WERI-Rb-1 (cell line): ENCODE results near the gene ZNF124.

Experiments
- DNase-seq: peaks from one replicate; pipeline ENCODE4 v3.0.0-alpha.2; 2020
- H3K27ac ChIP-seq: fragments of 250-450 bp; sonication (Bioruptor Pico); 2 replicates; pipeline ENCODE4 v1.5.1; 2020; ENCODE audit warnings: mild to moderate bottlenecking, moderate library complexity
- H3K27me3 ChIP-seq: fragments of 250-450 bp; sonication (Bioruptor Pico); 2 replicates; pipeline ENCODE4 v1.5.1; 2021; ENCODE audit warnings: mild to moderate bottlenecking, low read depth, moderate library complexity; ENCODE audit not compliant: insufficient read depth, severe bottlenecking
- H3K36me3 ChIP-seq: fragments of 250-450 bp; sonication (Bioruptor Pico); 2 replicates; pipeline ENCODE4 v1.5.1; 2020; ENCODE audit warnings: mild to moderate bottlenecking, moderate library complexity
- H3K4me3 ChIP-seq: 2 replicates; pipeline ENCODE4 v1.5.1; 2011; ENCODE audit warnings: low read depth, mild to moderate bottlenecking, control low read depth, low read length
- H3K9me3 ChIP-seq: fragments of 250-450 bp; sonication (Bioruptor Pico); 2 replicates; pipeline ENCODE4 v1.5.1; 2021; ENCODE audit warnings: mild to moderate bottlenecking, moderate library complexity; ENCODE audit not compliant: severe bottlenecking
- CTCF ChIP-seq: IDR thresholded peaks from 2 replicates; pipeline ENCODE4 v1.5.1; 2011; ENCODE audit warnings: low read depth, mild to moderate bottlenecking, control low read depth, inconsistent platforms, low read length

ZNF124 gene

GRCh38 chr1:247119600-247120407 lies 52.0 kb downstream of the ZNF124 start:
- Histone ChIP-seq H3K4me3 (no peak overlapping the region), H3K27me3 (no peaks in the 10 kb centered on the region), H3K9me3 (peaks cover 2% of the 10 kb centered on the region), H3K27ac (no peak overlapping the region), H3K36me3 (no peaks in the 10 kb centered on the region; the same call in 1 of the 2 replicates)
- no peak for TF ChIP-seq CTCF
- DNase-seq: no peak

GRCh38 chr1:247118946-247119446 lies 52.8 kb downstream of the ZNF124 start:
- Histone ChIP-seq H3K4me3 (no peak overlapping the region), H3K9me3 (peaks cover 2% of the 10 kb centered on the region), H3K27ac (no peak overlapping the region), H3K27me3 (no peaks in the 10 kb centered on the region), H3K36me3 (no peaks in the 10 kb centered on the region)
- DNase-seq: peak; percentile 83
- TF ChIP-seq CTCF: peak; percentile 59

GRCh38 chr1:247115545-247115944 lies 56.3 kb downstream of the ZNF124 start:
- no peak for TF ChIP-seq CTCF
- no peaks in the 10 kb centered on the region for H3K36me3 ChIP-seq
- H3K27me3 ChIP-seq: no peaks in the 10 kb centered on the region
- H3K9me3 ChIP-seq: no peaks in the 10 kb centered on the region
- no peak overlapping the region for H3K27ac ChIP-seq
- no peak overlapping the region for H3K4me3 ChIP-seq
- DNase-seq: no peak

GRCh38 chr1:247115141-247115510 lies 56.7 kb downstream of the ZNF124 start:
- Histone ChIP-seq H3K9me3 (no peaks in the 10 kb centered on the region), H3K27me3 (no peaks in the 10 kb centered on the region), H3K36me3 (no peaks in the 10 kb centered on the region), H3K4me3 (no peak overlapping the region), H3K27ac (no peak overlapping the region)
- no peak for TF ChIP-seq CTCF
- no peak for DNase-seq

GRCh38 chr1:247114351-247115140 lies 57.3 kb downstream of the ZNF124 start:
- Histone ChIP-seq H3K36me3 (no peaks in the 10 kb centered on the region), H3K4me3 (no peak overlapping the region), H3K9me3 (no peaks in the 10 kb centered on the region), H3K27me3 (no peaks in the 10 kb centered on the region), H3K27ac (no peak overlapping the region)
- no peak for DNase-seq
- TF ChIP-seq CTCF: no peak
